Neutrophil (primary cell): Measurements from ENCODE around the gene GPRC5B.

ENCODE experiments used
- H3K27ac ChIP-seq: fragments of 200-600 bp; sonication (generic); 2 replicates; pipeline ENCODE4 v1.5.1; 2016; ENCODE audit warnings: mild to moderate bottlenecking, moderate library complexity
- H3K27me3 ChIP-seq: fragments of 200-600 bp; sonication (generic); 2 replicates; pipeline ENCODE4 v1.6.0; 2016; ENCODE audit warnings: mild to moderate bottlenecking
- H3K36me3 ChIP-seq: fragments of 200-600 bp; sonication (generic); 2 replicates; pipeline ENCODE4 v1.5.1; 2017
- H3K4me1 ChIP-seq, 2 experiments: fragments of 200-600 bp in 1 of 2; sonication (generic) in 1 of 2; 1 replicate in 1 of 2; 2 replicates in 1 of 2; pipeline versions ENCODE4 v1.5.1 to v1.6.1; 2013 to 2016; ENCODE audit warnings: low read depth in 1 of 2, low read length in 1 of 2, mild to moderate bottlenecking in 1 of 2, moderate library complexity in 1 of 2; ENCODE audit not compliant: control insufficient read depth in 1 of 2, insufficient read depth in 1 of 2
- H3K4me3 ChIP-seq, 2 experiments: fragments of 200-600 bp in 1 of 2; sonication (generic) in 1 of 2; 1 replicate in 1 of 2; 2 replicates in 1 of 2; pipeline ENCODE4 v1.5.1; 2013 to 2016; ENCODE audit warnings: low read depth in 1 of 2, low read length in 1 of 2, mild to moderate bottlenecking in 1 of 2, moderate library complexity in 1 of 2
- H3K9me3 ChIP-seq: fragments of 200-600 bp; sonication (generic); 2 replicates; pipeline ENCODE4 v1.5.1; 2016
- TF ChIP-seq, protein P1 (sequence below): fragments of 200-600 bp; sonication (generic); IDR thresholded peaks from 2 replicates; pipeline ENCODE4 v1.5.1; 2016; ENCODE audit warnings: antibody characterized with exemption

Gene GPRC5B

DNA sequence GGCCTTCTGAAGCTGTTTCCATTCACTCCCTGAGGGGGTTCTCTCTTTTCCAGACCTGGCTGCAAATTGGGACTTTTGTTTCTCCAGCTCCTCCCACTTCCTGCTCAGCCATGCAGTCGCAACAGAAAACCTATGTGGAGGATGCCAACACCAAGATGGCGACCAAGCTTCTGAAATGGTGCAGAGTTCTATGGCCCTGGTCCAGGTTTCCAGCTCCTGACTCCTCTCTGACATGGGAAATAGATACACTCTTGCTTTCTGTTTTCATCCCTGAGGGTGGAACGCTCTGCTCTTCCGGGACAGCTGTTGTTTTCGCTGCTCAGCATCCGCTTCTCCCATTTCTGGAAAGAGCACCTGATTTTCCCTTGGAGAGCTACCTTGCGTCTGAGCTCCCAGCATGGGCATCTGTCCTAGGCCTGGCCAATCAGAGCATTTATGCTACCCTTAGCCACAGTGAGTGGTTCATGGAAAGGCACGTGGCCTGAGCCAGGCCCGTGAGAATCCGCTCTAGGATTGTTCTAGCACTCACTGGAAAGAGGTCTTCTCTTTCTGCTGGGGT lies 8.1 kb downstream of the GPRC5B start:
- H3K36me3 ChIP-seq = no peaks in the 10 kb centered on the region
- no peaks in the 10 kb centered on the region for H3K9me3 ChIP-seq
- no peak overlapping the region for H3K27ac ChIP-seq
- TF ChIP-seq, protein P1, sequence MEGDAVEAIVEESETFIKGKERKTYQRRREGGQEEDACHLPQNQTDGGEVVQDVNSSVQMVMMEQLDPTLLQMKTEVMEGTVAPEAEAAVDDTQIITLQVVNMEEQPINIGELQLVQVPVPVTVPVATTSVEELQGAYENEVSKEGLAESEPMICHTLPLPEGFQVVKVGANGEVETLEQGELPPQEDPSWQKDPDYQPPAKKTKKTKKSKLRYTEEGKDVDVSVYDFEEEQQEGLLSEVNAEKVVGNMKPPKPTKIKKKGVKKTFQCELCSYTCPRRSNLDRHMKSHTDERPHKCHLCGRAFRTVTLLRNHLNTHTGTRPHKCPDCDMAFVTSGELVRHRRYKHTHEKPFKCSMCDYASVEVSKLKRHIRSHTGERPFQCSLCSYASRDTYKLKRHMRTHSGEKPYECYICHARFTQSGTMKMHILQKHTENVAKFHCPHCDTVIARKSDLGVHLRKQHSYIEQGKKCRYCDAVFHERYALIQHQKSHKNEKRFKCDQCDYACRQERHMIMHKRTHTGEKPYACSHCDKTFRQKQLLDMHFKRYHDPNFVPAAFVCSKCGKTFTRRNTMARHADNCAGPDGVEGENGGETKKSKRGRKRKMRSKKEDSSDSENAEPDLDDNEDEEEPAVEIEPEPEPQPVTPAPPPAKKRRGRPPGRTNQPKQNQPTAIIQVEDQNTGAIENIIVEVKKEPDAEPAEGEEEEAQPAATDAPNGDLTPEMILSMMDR = no peak
- H3K4me1 ChIP-seq = no peaks in the 10 kb centered on the region
- no peak overlapping the region for H3K4me3 ChIP-seq
- H3K27me3 ChIP-seq = peaks cover 27% of the 10 kb centered on the region

DNA sequence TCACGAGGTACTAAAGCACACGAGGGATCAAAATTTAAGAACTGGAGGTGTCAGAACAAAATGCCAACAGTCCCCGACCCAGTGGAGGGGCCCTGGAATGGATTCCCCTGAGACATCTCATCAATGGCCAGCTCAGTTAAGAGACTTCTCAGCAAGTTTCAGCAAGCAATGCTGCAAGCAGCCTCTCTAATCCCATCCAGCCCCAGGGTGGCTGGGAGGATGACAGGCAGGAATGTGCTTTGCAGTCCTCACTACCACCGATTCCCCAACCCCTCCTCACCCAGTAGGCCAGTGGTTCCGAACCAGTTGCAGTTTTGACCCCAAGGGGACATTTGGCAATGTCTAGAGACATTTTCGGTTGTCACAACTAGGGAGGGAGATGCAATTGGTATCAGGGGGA lies 8.7 kb downstream of the GPRC5B start:
- TF ChIP-seq, protein P1 = no peak
- H3K36me3 ChIP-seq = no peaks in the 10 kb centered on the region
- H3K27me3 ChIP-seq = peaks cover 20% of the 10 kb centered on the region
- H3K4me3 ChIP-seq = no peak overlapping the region
- no peaks in the 10 kb centered on the region for H3K9me3 ChIP-seq
- H3K4me1 ChIP-seq = no peaks in the 10 kb centered on the region
- H3K27ac ChIP-seq = no peak overlapping the region

DNA sequence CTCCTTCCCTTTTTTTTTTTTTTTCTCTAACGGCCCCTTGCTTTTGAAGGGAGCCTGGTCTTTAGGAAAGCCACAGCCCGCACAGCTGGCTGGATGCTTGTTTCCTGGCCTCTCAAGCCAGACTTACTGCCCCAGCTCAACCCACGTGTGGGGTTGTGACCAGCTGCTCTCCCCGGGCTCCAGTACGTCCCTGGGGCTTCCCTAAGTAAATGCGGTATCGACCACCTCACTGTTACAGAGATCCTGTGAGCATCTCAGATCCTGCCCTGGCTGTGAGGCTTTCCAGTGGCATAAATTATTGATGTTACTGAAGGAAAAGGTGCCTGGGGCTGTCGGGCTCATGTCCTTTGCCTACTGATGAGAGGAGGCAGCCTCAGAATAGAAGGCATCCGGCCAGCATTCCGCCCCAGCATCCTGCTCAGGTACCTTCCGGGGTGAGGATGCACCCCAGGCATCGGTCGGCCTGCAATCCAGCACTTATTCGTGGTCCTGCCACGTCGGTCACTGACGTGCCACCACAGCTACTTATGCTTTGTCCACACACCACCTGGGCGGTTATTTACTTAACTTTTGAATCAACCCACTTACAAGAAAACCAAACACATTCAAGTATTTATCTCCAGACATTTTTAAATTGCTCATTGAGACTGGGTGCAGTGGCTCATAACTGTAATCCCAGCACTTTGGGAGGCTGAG lies 9.6 kb downstream of the GPRC5B start:
- Histone ChIP-seq H3K27me3 (peaks cover 15% of the 10 kb centered on the region), H3K4me1 (no peaks in the 10 kb centered on the region), H3K27ac (no peak overlapping the region), H3K36me3 (no peaks in the 10 kb centered on the region), H3K4me3 (no peak overlapping the region), H3K9me3 (no peaks in the 10 kb centered on the region)
- TF ChIP-seq, protein P1 = no peak

DNA sequence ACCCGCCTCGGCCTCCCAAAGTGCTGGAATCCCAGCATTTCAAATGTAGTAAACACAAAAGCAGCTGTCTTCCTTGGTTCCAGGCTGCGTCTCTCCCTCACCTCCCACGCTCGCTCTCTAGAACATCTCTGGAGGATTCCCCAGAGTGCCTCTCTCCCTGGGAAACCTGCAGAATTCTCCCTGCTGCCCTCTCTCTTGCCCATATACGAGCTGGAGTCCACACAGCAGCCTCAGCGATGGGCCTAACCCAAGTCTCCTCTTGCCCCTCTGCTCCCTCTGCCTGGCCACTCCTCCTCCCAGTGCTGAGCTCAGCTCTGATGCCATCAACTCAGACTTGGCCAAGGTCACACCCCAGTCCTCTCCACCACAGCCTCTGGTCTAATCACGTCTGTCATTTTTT lies 10.6 kb downstream of the GPRC5B start:
- no peak overlapping the region for H3K4me3 ChIP-seq
- peaks cover 15% of the 10 kb centered on the region for H3K27me3 ChIP-seq
- no peaks in the 10 kb centered on the region for H3K36me3 ChIP-seq
- H3K27ac ChIP-seq = no peak overlapping the region
- H3K9me3 ChIP-seq = no peaks in the 10 kb centered on the region
- TF ChIP-seq, protein P1 = no peak
- H3K4me1 ChIP-seq = no peaks in the 10 kb centered on the region

DNA sequence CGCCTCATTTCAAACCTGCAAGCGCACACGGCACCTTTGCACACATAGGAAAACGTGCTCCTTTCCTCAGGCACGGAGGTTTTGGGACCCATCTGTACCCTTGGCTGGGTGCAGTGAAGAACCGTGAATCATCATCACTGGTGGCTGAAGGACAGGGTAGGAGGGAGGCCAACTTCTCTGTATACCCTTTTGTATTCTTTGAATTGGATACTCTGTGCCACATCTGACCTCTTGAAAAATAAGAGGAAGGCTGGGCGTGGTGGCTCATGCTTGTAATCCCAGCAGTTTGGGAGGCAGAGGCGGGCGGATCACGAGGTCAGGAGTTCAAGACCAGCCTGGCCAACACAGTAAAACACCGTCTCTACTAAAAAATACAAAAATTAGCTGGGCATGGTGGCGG lies 11.7 kb downstream of the GPRC5B start:
- TF ChIP-seq, protein P1 = no peak
- Histone ChIP-seq H3K4me3 (no peak overlapping the region), H3K9me3 (no peaks in the 10 kb centered on the region), H3K36me3 (no peaks in the 10 kb centered on the region), H3K27me3 (peaks cover 15% of the 10 kb centered on the region), H3K4me1 (no peaks in the 10 kb centered on the region), H3K27ac (no peak overlapping the region)
